Trophoblast cell (in vitro differentiated cells and primary cell): ENCODE results near the gene ADORA3.

Source experiments
- DNase-seq, 2 donors: peaks; one replicate each; pipeline ENCODE4 v3.0.0-alpha.2; 2016
- H2AFZ ChIP-seq: 2 replicates; pipeline ENCODE4 v1.6.1; 2013; ENCODE audit warnings: low read length, moderate library complexity, mild to moderate bottlenecking; ENCODE audit not compliant: insufficient read depth, poor library complexity
- H2AK5ac ChIP-seq: 2 replicates; pipeline ENCODE4 v1.6.1; 2013; ENCODE audit warnings: mild to moderate bottlenecking, low read length
- H2BK120ac ChIP-seq: 2 replicates; pipeline ENCODE4 v1.6.1; 2013; ENCODE audit warnings: low read length, mild to moderate bottlenecking, moderate library complexity; ENCODE audit not compliant: insufficient read depth, poor library complexity
- H2BK12ac ChIP-seq: 2 replicates; pipeline ENCODE4 v1.6.1; 2013; ENCODE audit warnings: mild to moderate bottlenecking, low read length, moderate library complexity
- H2BK5ac ChIP-seq: 2 replicates; pipeline ENCODE4 v1.6.1; 2013; ENCODE audit warnings: low read length, low read depth, moderate library complexity, mild to moderate bottlenecking; ENCODE audit not compliant: poor library complexity
- H3K14ac ChIP-seq: 2 replicates; pipeline ENCODE4 v1.6.1; 2013; ENCODE audit warnings: mild to moderate bottlenecking, low read length
- H3K18ac ChIP-seq: 2 replicates; pipeline ENCODE4 v1.6.1; 2013; ENCODE audit warnings: mild to moderate bottlenecking, low read length
- H3K23ac ChIP-seq: 2 replicates; pipeline ENCODE4 v1.6.1; 2013; ENCODE audit warnings: low read length
- H3K27ac ChIP-seq: 2 replicates; pipeline ENCODE4 v1.5.1; 2013; ENCODE audit warnings: low read depth, mild to moderate bottlenecking, inconsistent platforms, low read length, moderate library complexity
- H3K27me3 ChIP-seq: 2 replicates; pipeline ENCODE4 v1.6.1; 2013; ENCODE audit warnings: inconsistent platforms, mild to moderate bottlenecking, low read length, moderate library complexity; ENCODE audit not compliant: insufficient read depth
- H3K36me3 ChIP-seq, 2 experiments: 1 replicate in 1 of 2; 2 replicates in 1 of 2; pipeline ENCODE4 v1.6.1; 2013; ENCODE audit warnings: low read length in 2 of 2, mild to moderate bottlenecking in 2 of 2, moderate library complexity in 1 of 2; ENCODE audit not compliant: insufficient read depth in 2 of 2, control insufficient read depth in 1 of 2
- H3K4ac ChIP-seq: 2 replicates; pipeline ENCODE4 v1.6.1; 2013; ENCODE audit warnings: low read depth, mild to moderate bottlenecking, low read length, moderate library complexity
- H3K4me1 ChIP-seq, 2 experiments: 1 replicate in 1 of 2; 2 replicates in 1 of 2; pipeline ENCODE4 v1.6.1; 2013; ENCODE audit warnings: low read length in 2 of 2, mild to moderate bottlenecking in 2 of 2, moderate library complexity in 1 of 2; ENCODE audit not compliant: insufficient read depth in 2 of 2, control insufficient read depth in 1 of 2
- H3K4me2 ChIP-seq: 2 replicates; pipeline ENCODE4 v1.6.1; 2013; ENCODE audit warnings: inconsistent platforms, mild to moderate bottlenecking, low read length, moderate library complexity
- H3K4me3 ChIP-seq: 2 replicates; pipeline ENCODE4 v1.5.1; 2013; ENCODE audit warnings: mild to moderate bottlenecking, low read depth, low read length, inconsistent platforms
- H3K79me1 ChIP-seq: one replicate; pipeline ENCODE4 v1.6.1; 2013; ENCODE audit warnings: low read length
- H3K79me2 ChIP-seq: 2 replicates; pipeline ENCODE4 v1.6.1; 2013; ENCODE audit warnings: low read length, mild to moderate bottlenecking; ENCODE audit not compliant: control insufficient read depth, insufficient read depth, poor library complexity
- H3K9ac ChIP-seq: 2 replicates; pipeline ENCODE4 v1.6.1; 2013; ENCODE audit warnings: mild to moderate bottlenecking, low read length
- H3K9me3 ChIP-seq: 2 replicates; pipeline ENCODE4 v1.6.1; 2013; ENCODE audit warnings: low read depth, mild to moderate bottlenecking, control low read depth, inconsistent platforms, low read length; ENCODE audit not compliant: insufficient read depth
- H4K12ac ChIP-seq: 2 replicates; pipeline ENCODE4 v1.6.1; 2013; ENCODE audit warnings: low read depth, mild to moderate bottlenecking, low read length, moderate library complexity
- H4K8ac ChIP-seq: 2 replicates; pipeline ENCODE4 v1.6.1; 2013; ENCODE audit warnings: low read depth, mild to moderate bottlenecking, low read length, moderate library complexity
- H4K91ac ChIP-seq: one replicate; pipeline ENCODE4 v1.6.1; 2013; ENCODE audit warnings: low read depth, mild to moderate bottlenecking, low read length, moderate library complexity
- WGBS: extraction: QIAGEN DNeasy Blood & Tissue Kit; methylation state at CpG from one replicate; pipeline ENCODE4 v1.1.7; 2013; ENCODE audit warnings: missing lambda C conversion rate; ENCODE audit not compliant: insufficient read length, insufficient coverage; ENCODE audit errors: extremely low coverage; 5-methylcytosine and 5-hydroxymethylcytosine counted together

The ADORA3 gene

DNA sequence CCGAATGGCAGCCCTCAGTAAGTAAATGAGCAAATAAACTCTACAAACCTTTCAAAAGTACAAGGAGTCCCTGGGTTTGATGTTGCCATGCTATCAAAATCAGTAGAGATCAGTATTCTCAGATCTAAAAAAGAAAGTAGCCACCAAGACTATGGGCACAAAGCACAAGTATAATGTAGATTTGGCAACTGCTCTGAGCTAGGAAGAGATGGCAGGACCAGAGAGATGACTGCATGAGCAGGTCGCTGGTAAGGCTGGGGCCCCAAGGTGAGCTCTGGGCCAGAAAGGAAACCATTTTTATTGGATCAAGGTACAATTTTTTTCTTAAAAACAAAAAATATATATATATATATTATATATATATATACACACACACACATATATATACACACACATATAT is 3.1 kb upstream of the ADORA3 start:
- Histone ChIP-seq H3K4me1 (peaks cover 3 to 7% of the 10 kb centered on the region in 2 experiments), H3K9me3 (no peaks in the 10 kb centered on the region), H3K36me3 (no peaks in the 10 kb centered on the region), H3K9ac (no peak overlapping the region), H3K4ac (no peak overlapping the region), H4K12ac (no peak overlapping the region), H4K91ac (no peak overlapping the region), H2AK5ac (no peak overlapping the region), H3K27me3 (no peaks in the 10 kb centered on the region), H3K79me1 (peaks cover 5% of the 10 kb centered on the region), H3K18ac (no peak overlapping the region), H3K4me2 (no peak overlapping the region), H2BK120ac (no peak overlapping the region), H2BK5ac (no peak overlapping the region), H3K79me2 (peaks cover 3% of the 10 kb centered on the region), H2AFZ (no peak overlapping the region), H3K4me3 (no peak overlapping the region), H2BK12ac (no peak overlapping the region), H4K8ac (no peak overlapping the region), H3K14ac (no peak overlapping the region), H3K23ac (no peak overlapping the region), H3K27ac (no peak overlapping the region)
- no CpG with 5 or more reads among the region's 2 CpGs for WGBS
- no peak for DNase-seq

DNA sequence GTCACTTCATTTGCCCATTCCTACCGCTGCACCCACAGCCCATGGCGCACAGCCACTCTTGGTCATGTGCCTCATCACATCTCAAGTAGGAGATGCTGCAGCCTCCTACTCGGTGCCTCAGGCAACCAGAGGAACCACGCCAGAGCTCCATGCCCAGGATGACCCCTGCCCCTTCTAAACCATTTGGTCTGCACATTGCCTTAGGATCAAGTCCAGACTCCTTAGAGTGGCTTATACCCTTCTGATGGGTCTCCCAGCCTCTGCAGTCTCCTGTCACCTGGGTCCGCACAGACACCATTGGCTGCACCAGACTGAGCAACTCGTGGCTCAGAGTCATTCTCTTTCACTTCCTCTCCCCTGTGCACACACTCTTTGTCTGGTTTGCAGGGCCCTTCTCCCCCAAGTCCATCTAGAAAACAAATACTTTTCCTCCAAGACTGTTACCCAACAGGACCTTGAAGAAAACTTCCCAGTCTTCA is 2.2 kb upstream of the ADORA3 start:
- Histone ChIP-seq H3K23ac (no peak overlapping the region), H4K91ac (no peak overlapping the region), H3K79me1 (peaks cover 5% of the 10 kb centered on the region), H3K9me3 (no peaks in the 10 kb centered on the region), H3K4ac (no peak overlapping the region), H3K9ac (no peak overlapping the region), H2BK5ac (no peak overlapping the region), H3K4me2 (no peak overlapping the region), H2BK120ac (no peak overlapping the region), H3K27me3 (no peaks in the 10 kb centered on the region), H2AK5ac (no peak overlapping the region), H3K27ac (no peak overlapping the region), H4K8ac (no peak overlapping the region), H3K79me2 (peaks cover 3% of the 10 kb centered on the region), H3K4me1 (peaks cover 3 to 7% of the 10 kb centered on the region in 2 experiments), H4K12ac (no peak overlapping the region), H3K36me3 (no peaks in the 10 kb centered on the region), H3K18ac (no peak overlapping the region), H2AFZ (no peak overlapping the region), H3K4me3 (no peak overlapping the region), H3K14ac (no peak overlapping the region), H2BK12ac (no peak overlapping the region)
- peak in 1 of 2 donors; percentile 23 for DNase-seq
- no CpG with 5 or more reads among the region's 6 CpGs for WGBS

DNA sequence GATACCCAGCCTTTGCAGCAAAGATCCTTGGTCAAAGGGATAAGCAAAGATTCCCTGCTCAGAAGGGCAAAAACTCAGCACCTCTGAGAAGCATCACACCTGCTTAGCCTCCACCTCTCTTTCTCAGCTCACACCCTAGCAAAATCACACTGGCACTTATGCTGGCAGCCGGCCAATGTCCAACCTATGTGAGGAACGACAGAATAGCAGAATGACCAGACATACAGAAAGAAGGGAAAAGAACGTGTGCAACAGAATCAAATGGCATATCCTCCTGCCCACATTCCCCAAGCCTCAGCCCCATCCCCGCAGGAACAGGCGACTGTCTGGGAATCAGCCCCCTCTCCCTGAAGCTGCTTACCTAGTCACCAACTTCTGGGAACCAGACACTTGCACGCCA is 664 bp upstream of the ADORA3 start:
- no peak overlapping the region for H2AK5ac ChIP-seq
- H3K4me1 ChIP-seq = peaks cover 3 to 7% of the 10 kb centered on the region in 2 experiments
- no peak overlapping the region for H4K12ac ChIP-seq
- peaks cover 3% of the 10 kb centered on the region for H3K79me2 ChIP-seq
- H3K4me3 ChIP-seq = no peak overlapping the region
- no peaks in the 10 kb centered on the region for H3K36me3 ChIP-seq
- no peak overlapping the region for H3K4me2 ChIP-seq
- H4K8ac ChIP-seq = no peak overlapping the region
- no peak overlapping the region for H3K27ac ChIP-seq
- no peak overlapping the region for H3K23ac ChIP-seq
- no peak overlapping the region for H3K9ac ChIP-seq
- no peak for DNase-seq
- H3K79me1 ChIP-seq = peaks cover 5% of the 10 kb centered on the region
- no peak overlapping the region for H2BK5ac ChIP-seq
- no peaks in the 10 kb centered on the region for H3K27me3 ChIP-seq
- H3K4ac ChIP-seq = no peak overlapping the region
- no peak overlapping the region for H2AFZ ChIP-seq
- no peak overlapping the region for H3K18ac ChIP-seq
- H2BK120ac ChIP-seq = no peak overlapping the region
- no peak overlapping the region for H2BK12ac ChIP-seq
- no peaks in the 10 kb centered on the region for H3K9me3 ChIP-seq
- WGBS = no CpG with 5 or more reads among the region's 6 CpGs
- H3K14ac ChIP-seq = no peak overlapping the region
- no peak overlapping the region for H4K91ac ChIP-seq

DNA sequence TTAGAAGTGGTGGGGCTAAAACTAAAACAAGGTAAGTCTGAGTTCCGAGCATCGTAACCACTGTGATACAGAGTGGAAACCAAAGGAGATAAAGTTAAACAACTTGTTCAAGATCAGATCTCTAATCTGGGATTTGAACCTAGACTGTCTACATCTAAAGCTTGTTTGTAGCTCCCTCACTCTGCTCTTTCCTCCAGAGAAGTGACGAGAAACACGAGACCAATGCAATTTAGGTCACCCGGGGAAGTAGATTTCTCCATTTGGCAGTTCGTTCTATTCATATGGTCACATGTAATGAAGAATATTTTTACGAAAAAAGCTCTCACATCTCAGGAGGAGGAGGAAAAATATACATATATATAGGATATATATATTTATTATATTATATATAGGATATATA is 1.8 kb downstream of the ADORA3 start:
- Histone ChIP-seq H4K91ac (no peak overlapping the region), H3K4ac (no peak overlapping the region), H3K79me2 (no peaks in the 10 kb centered on the region), H3K27ac (no peak overlapping the region), H2BK120ac (no peak overlapping the region), H3K79me1 (no peaks in the 10 kb centered on the region), H3K27me3 (no peaks in the 10 kb centered on the region), H3K4me3 (no peak overlapping the region), H4K8ac (no peak overlapping the region), H3K23ac (no peak overlapping the region), H2BK12ac (no peak overlapping the region), H3K14ac (no peak overlapping the region), H2BK5ac (no peak overlapping the region), H3K36me3 (no peaks in the 10 kb centered on the region), H2AK5ac (no peak overlapping the region), H3K4me2 (no peak overlapping the region), H4K12ac (no peak overlapping the region), H3K4me1 (no peaks in the 10 kb centered on the region), H2AFZ (no peak overlapping the region), H3K9ac (no peak overlapping the region), H3K18ac (no peak overlapping the region), H3K9me3 (no peaks in the 10 kb centered on the region)
- WGBS = no CpG with 5 or more reads among the region's 7 CpGs
- DNase-seq = no peak
